Neural cell (in vitro differentiated cells): ENCODE results near the gene ACSM5.

Experiments used
- EP300 ChIP-seq: fragments of 450-650 bp; conservative IDR thresholded peaks from 2 replicates; pipeline ENCODE4 v1.6.1; 2014; ENCODE audit warnings: antibody characterized with exemption, mild to moderate bottlenecking, moderate library complexity; ENCODE audit not compliant: poor library complexity, severe bottlenecking
- TF ChIP-seq, protein P1 (sequence below): fragments of 450-650 bp; IDR thresholded peaks from 2 replicates; pipeline ENCODE4 v1.5.1; 2014; ENCODE audit warnings: antibody characterized with exemption, mild to moderate bottlenecking, moderate library complexity; ENCODE audit not compliant: poor library complexity, severe bottlenecking

DNA sequence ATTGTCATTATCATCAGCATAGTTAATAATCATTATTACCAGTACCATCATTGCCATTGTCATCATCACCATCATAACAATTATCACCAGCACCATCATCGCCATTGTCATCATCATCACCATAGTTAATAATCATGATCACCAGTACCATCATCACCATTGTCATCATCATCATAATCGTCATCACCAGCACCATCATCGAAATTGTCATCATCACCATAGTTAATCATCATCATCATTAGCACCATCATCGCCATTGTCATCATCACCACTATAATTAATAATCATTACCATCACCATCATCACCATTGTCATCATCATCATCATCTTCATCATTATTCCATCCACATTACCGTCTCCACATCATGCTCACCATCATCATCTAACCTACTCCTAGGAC is 18.3 kb upstream of the ACSM5 start:
- no peak for TF ChIP-seq EP300
- TF ChIP-seq, protein P1, sequence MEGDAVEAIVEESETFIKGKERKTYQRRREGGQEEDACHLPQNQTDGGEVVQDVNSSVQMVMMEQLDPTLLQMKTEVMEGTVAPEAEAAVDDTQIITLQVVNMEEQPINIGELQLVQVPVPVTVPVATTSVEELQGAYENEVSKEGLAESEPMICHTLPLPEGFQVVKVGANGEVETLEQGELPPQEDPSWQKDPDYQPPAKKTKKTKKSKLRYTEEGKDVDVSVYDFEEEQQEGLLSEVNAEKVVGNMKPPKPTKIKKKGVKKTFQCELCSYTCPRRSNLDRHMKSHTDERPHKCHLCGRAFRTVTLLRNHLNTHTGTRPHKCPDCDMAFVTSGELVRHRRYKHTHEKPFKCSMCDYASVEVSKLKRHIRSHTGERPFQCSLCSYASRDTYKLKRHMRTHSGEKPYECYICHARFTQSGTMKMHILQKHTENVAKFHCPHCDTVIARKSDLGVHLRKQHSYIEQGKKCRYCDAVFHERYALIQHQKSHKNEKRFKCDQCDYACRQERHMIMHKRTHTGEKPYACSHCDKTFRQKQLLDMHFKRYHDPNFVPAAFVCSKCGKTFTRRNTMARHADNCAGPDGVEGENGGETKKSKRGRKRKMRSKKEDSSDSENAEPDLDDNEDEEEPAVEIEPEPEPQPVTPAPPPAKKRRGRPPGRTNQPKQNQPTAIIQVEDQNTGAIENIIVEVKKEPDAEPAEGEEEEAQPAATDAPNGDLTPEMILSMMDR: no peak
